ENCODE data around the gene PEX11B.

DNA sequence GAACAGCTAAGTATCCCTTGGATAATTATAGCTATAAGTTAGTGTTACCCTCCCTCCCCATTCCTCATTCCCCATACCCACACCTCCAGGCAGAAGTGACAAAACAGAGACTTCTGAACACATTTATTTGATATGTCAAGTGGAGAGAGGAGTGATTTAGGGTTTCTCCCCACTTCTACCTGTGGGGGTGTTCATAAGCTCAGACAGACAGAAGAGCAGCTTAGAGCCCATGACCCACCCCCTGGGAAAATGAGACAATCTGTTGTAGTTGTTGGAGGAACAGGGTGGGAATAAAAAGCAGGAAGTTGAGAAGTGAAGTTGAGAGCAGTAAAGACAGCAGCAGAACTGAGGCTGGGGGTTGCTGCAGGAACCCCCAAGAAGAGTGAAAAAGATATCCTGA, 40.8 kb upstream of the PEX11B start:
- TF ChIP-seq, protein P1, sequence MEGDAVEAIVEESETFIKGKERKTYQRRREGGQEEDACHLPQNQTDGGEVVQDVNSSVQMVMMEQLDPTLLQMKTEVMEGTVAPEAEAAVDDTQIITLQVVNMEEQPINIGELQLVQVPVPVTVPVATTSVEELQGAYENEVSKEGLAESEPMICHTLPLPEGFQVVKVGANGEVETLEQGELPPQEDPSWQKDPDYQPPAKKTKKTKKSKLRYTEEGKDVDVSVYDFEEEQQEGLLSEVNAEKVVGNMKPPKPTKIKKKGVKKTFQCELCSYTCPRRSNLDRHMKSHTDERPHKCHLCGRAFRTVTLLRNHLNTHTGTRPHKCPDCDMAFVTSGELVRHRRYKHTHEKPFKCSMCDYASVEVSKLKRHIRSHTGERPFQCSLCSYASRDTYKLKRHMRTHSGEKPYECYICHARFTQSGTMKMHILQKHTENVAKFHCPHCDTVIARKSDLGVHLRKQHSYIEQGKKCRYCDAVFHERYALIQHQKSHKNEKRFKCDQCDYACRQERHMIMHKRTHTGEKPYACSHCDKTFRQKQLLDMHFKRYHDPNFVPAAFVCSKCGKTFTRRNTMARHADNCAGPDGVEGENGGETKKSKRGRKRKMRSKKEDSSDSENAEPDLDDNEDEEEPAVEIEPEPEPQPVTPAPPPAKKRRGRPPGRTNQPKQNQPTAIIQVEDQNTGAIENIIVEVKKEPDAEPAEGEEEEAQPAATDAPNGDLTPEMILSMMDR (conservative IDR thresholded peaks at IDR 0.05; ENCODE audit: low read depth, low read length), result no peak
- no peak for TF ChIP-seq EZH2 (IDR thresholded peaks at IDR 0.05; ENCODE audit: borderline replicate concordance, low read depth, low read length, poor library complexity, severe bottlenecking)
